IPS-NIHi7 (cell line): ENCODE data around the gene SHBG.
"Not testable (repeated sequence)": the region's sequence is repeated elsewhere in the genome, so short reads cannot be mapped to it uniquely, and the experiment has no call there.

Experiments
- DNase-seq: peaks from one replicate; pipeline ENCODE4 v3.0.0; 2012; ENCODE audit warnings: mixed read lengths; ENCODE audit errors: extremely low spot score

The SHBG gene

DNA sequence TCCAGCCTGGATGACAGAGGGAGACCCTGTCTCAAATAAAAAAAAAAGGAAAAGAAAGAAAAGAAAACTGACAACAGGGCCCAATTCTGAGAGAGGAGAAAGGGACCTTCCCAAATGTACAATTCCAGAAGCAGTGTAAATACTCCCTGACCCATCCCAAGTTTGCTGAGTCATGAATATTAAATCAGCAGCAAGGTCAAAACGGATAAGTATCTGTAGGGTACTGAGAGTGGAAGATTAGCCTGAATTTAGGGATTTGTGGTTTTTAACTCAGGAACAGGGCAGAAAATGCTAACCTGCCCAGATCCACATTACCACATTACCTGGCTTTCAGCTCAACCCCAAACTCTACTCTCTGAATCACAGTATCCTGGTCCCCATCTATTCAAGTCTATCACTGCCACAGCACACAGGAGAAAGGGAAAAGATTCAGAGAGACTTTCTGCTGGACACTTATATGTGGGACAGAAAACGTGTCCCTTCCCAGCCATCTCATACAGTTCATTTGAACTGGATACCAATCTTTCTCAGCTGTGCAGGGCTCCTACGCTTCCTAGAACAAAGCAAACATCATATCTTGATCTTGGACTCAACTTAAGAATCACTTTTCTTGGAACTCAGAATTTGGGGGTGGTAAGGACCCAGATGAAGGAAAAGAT lies 18.2 kb upstream of the SHBG start:
- no peak for DNase-seq

DNA sequence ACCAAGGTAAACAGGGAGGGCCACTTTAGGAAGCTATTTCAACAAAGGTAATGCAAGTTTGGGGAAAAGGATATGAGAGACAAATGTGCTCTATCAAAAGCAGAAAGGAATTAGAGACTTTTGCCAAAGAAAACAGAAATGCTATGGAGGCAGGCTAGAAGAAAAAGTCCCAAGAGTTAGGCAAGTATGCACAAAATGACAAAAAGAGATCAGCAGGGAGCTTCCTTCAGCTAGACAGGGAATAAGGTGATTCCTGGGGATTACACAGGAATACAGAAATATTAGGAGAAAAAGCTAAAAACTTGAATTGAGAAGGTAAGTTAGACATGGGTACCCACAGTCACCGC lies 17.7 kb upstream of the SHBG start:
- DNase-seq: no peak

DNA sequence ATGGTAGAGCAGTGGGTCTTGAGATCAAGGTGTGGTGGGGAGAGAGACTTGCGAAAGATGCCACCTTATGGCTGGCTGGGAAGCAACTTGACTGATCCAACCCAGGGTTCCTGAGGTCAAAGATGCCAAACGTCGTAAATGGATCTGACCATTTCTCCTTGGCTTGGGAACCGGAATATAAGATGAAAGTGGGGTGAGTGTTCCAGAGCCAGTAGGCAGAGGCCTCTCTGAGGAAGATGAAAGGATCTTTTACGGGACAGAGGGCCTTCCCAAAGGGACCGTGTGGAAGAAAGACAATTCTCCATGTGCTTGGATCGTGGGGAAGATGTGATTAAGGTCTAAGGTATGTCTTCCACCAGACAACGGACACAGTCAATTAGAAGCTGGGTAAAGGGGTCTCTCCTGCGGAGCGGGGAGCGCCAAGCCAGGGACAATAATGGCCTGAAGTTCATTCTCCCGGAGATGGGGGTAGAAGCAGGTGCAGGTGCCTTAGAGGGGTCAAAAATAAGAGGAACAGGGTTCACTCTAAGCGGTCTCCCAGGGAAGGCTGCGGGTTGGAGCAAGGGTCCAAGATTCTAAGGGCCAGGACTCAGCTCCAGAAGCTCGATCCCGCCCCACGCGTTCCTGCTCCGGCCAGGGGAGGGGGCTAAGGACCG lies 16.0 kb upstream of the SHBG start:
- no peak for DNase-seq

DNA sequence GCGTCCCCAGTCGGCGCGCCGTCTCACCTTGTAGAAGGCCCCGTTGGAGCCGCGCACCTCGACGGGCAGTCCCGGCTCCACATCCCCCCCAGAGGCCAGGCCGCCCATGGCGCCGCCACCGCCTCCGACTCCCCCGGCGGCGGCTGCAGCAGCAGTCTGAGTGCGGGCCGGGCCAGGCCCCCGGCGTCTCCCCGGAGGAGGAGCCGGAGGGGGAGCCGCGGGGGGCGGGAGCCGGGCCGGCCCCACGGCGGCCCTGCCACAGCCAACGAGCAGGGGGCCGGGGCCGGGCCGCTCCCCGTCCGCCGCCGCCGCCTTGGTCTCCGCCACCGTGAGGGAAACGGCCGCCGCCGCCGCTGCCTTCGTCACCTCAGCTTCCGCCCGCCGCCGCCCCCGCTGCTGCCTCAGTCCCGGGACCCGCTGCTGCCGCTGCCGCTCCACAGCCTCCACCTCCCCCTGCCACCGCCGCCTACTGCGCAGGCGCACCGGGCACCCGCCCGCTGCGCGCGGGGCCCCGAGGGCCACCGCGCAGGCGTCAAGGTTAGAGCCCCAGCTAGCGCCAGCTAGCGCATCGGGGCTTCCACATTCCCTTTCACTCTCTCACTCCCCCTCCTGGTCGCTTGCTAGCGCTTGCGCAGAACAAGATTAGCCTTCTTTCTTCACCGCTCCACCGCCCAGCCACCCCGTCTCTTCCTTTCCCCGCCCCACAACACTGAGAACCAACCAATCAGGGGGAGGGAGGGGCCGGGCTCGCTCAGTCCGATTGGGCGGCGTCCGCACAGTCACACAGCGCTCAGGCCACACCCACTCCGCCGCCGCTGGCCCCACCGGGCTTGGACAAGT lies 15.3 kb upstream of the SHBG start, which contains the start of gene FXR2:
TSS of gene FXR2 (minus strand) at position 473 of the 840 bp plus-strand sequence. CDS start at position 108, 365 bp downstream.
- DNase-seq: peak; percentile 98

DNA sequence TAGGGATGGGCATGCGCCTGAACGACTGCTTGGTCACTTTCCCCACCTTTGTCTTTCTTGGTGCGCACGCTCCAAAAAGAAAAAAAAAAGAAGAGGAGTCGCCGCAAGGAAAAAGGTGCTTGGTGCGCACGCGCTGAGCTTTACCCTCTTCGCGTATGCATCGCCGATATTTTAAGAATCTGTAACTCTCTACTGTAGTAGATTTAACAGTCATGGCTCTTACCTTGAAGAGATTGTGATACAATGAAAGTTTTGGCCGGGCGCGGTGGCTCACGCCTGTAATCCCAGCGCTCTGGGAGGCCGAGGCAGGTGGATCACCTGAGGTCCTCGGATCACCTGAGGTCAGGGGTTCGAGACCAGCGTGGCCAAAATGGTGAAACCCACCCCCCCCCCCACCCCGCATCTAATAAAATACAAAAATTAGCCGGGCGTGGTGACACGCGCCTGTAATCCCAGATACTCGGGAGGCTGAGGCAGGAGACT lies 14.6 kb upstream of the SHBG start:
- no peak for DNase-seq

DNA sequence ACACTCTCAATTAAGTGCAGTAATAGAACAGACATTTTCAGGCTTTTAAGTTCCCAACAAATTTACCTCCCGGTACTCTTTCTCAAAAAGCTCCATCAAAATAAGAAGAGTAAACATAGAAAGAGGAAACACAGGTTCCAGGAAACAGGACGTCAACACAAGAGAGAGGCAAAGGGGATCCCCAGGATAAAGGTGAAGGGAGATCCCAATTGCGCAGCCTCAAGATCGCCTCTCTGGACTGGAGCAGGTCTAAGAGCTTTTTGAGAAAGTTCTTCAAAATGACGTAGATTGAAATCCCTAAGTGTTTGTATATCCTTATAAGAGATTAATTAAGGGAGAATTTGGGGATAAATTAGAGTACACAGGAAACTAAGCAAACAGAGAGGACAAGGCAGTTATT lies 11.3 kb upstream of the SHBG start:
- DNase-seq: no peak

DNA sequence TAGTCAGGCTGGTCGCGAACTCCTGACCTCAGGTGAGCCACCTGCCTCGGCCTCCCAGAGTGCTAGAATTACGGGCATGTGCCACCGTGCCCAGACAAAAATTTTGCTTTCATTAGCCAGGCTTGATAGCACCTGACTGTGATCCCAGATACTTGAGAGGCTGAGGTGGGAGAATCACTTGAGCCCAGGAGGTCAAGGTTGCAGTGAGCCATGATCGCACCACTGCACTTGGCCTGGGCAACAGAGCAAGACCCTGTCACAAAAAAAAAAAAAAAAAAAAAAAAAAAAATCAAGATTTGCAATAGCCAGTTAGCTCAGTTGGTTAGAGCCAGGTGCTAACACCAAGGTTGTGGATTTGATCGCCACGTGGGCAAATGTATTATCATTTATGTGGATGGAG lies 9.1 kb upstream of the SHBG start:
- DNase-seq: no peak

DNA sequence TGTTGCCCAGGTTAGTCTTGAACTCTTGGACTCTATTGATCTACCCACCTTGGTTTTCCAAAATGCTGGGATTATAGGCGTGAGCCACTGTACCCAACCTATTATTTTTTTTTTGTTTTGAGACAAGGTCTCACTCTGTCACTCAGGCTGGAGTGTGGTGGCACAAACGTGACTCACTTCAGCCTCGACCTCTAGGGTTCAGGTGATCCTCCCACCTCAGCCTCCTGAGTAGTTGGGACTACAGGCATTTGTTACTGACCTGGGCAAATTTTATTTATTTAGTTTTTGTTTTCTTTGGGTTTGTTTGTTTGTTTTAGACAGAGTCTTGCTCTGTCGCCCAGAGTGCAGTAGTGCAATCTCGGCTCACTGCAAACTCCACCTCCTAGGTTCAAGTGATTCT lies 6.3 kb upstream of the SHBG start:
- DNase-seq: no peak

DNA sequence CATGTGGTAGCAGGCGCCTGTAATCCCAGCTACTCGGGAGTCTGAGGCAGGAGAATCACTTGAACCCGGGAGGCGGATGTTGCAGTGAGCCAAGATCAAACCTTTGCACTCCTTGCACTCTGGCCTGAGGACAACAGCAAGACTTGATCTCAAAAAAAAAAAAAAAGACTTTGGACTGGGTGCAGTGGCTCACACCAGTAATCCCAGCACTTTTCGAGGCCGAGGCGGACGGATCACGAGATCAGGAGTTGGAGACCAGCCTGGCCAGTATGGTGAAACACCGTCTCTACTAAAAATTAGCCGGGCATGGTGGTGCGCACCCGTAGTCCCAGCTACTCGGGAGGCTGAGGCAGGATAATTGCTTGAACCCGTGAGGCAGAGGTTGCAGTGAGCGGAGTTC lies 4.2 kb upstream of the SHBG start:
- DNase-seq: not testable (repeated sequence)

DNA sequence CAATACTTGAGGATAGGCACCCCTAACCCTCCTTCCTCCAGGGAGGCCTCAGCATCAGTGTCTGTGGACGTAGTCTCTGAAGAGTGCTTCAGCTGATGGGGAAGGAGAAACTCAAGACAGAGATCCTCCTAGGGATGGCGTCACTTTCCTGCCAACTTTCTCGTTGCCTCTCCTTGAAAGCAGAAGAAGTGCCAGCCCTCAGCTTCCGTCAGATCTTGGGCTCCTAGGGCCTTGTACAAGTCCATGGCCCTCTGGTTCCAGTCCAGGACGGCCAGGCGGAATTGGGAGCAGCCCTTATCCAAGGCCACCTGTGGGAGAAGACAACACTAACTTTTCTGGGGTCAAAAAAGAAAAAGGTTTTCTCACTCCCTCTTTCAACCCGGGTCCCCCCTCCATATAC lies 3.6 kb upstream of the SHBG start:
- no peak for DNase-seq

DNA sequence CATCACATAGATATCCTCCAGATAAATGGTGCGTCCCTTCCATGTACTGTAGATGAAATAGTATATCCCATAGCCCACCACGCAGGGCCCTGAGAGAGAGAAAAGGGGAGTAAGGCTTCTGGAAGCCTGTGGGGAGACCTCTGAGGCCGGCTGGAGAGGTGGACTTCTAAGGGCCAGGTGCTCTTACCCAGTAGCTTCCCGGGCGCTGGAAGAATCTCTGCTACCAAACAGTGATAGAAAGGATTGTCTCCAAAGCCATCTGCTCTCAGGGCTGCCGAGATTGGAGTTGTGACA lies 3.0 kb upstream of the SHBG start:
- DNase-seq: no peak

DNA sequence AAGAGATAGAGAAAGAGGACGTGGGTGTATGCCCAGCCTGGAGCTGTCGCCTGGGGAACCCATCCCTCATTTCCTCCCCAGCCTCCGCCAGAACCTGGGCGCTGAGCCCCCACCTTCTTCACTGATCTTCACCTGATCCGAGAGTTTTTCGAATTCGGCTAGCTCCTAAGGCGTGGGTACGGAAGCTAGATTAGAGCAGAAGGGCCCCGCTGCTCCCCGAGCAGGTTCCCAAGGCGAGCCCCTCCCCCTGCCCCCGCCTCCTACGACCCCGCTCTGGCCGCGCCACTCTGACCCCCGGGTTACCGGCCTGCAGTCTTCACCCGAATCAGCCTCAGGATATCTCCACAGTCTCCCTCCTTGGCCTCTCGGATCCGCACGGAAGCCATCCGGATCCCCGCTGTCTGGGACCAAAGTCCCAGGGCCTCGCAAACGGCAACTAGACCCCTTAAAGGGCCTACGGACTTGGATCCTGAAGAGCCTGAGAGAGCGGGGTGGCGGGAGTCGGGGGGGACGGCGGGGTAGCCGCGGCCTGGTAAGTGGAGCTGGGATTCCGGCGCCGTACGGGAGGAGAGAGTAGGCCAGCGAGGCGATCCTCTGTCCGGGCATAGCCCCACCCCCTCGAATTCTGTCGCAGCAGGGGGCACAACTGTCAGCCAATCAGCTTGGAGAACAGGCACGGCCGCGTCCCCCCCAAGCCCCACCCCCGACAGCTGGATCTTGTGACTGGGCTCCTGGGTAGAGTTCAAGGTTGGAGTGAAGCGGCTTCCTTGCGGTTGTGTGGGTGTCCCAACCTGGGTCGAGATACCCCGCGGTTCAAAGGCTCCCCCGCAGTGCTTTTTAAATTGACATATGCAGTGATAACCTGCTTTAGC lies 2.4 kb upstream of the SHBG start, which contains the start of gene SAT2:
TSS of gene SAT2 (minus strand) at position 572 of the 872 bp plus-strand sequence. CDS start at position 386, 186 bp downstream.
- DNase-seq: peak; percentile 98

DNA sequence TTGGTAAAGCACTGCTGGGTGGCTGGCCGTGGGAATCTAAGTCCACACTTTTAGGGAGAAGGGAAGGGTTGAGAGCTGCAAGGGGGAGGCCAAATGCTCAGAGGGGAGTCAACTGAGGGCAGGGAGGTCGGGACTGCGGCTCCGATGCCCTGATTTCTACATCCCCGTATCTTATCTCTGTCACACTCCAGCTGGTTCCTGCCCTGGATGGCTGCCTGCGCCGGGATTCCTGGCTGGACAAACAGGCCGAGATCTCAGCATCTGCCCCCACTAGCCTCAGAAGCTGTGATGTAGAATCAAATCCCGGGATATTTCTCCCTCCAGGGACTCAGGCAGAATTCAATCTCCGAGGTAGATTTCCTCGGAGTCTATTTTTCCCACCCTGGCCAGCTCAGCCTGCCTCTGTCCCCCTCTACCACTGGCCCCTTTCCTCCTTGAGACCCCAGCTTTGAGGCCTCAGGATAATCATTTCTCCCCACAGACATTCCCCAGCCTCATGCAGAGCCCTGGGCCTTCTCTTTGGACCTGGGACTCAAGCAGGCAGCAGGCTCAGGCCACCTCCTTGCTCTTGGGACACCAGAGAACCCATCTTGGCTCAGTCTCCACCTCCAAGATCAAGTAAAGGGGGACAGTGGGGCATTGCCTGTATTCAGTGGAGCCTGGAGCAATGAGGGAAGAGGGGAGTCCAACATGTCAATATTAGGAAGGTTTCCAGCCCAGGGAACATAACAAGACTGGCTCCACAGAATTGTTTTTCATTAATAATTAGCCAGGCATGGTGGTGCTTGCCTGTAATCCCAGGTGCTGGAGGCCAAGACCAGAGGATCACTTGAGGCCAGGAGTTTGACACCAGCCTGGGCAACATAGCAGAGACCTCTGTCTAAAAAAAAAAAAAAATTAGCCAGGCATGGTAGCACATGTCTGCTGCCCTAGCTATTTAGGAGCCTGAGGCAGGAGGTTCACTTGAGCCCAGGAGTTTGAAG lies 1.8 kb downstream of the SHBG start:
- DNase-seq: no peak

DNA sequence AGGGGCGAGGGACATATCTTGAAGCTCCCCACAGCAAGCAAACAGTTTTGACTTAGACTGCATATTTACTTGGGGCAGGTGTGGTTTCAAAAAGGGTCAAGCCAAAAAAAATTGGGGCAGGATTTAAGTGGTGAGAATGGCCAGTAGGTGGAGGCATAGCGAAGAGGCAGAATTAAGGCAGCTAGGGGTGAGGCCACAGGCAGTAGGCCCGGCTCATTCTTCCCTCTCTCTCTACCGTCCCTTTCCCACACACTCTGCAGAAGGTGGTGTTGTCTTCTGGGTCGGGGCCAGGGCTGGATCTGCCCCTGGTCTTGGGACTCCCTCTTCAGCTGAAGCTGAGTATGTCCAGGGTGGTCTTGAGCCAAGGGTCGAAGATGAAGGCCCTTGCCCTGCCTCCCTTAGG lies 2.6 kb downstream of the SHBG start:
- DNase-seq: peak; percentile 76

DNA sequence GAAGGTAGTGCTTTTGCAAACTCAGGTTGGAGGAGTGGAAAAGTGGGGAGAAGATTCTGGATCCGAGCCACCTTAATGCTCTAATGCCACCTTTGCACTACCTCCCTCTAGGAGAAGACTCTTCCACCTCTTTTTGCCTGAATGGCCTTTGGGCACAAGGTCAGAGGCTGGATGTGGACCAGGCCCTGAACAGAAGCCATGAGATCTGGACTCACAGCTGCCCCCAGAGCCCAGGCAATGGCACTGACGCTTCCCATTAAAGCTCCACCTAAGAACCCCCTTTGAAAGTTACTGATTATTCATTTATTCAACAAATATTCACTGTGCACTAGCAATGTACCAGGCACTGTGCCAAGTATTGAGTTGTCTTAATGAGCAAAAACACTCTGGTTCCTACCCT lies 3.2 kb downstream of the SHBG start:
- no peak for DNase-seq

DNA sequence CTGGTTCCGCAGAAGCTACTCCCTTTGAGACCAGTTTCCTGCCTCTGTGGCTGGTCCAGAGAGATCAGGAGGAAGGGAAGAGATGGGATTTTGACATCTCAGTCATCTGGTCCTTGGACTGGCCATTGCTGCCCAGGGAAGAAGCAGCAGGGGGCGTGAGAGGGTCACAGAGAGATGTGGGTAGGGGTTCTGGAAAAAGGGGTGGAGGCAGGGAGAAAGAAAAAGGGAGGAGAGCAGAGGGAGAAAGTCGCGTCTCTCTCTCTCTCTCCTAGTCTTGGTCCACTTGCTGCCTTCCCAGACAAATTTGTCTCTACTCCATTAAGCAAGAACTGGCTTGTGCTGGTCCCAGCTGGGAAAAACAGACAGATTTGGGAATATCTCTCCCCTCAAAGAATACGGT lies 4.4 kb downstream of the SHBG start:
- DNase-seq: peak; percentile 85

DNA sequence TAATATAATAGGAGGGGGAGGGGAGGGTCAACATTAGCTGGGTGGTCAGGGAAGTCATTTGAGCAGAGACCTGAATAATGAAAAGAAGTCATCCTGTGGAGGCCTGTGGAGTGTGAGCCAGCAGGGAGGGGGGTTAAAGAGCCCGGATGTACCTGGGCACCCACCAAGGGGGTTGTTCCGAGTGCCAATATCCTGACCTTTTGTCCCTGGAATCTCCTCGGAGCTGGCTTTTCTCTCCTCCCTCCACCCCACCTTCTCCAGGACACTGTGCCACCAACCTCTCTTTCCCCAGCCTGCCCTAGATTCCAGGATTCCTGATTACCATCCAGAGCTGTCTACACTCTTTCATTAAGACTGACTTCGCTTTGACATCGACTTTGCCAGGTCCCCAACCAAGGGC lies 6.2 kb downstream of the SHBG start:
- DNase-seq: peak; percentile 11

DNA sequence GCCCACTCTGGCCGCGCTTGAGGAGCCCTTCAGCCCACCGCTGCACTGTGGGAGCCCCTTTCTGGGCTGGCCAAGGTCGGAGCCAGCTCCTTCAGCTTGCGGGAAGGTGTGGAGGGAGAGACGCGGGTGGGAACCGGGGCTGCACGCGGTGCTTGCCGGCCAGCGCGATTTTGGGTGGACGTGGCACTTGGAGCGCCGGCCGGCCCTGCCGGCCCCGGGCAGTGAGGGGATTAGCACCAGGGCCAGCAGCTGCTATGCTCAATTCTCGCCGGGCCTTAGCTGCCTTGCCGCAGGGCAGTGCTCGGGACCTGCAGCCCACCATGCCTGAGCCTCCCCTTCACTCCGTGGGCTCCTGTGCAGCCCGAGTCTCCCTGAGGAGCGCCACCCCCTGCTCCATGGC lies 10.8 kb downstream of the SHBG start:
- DNase-seq: no peak

DNA sequence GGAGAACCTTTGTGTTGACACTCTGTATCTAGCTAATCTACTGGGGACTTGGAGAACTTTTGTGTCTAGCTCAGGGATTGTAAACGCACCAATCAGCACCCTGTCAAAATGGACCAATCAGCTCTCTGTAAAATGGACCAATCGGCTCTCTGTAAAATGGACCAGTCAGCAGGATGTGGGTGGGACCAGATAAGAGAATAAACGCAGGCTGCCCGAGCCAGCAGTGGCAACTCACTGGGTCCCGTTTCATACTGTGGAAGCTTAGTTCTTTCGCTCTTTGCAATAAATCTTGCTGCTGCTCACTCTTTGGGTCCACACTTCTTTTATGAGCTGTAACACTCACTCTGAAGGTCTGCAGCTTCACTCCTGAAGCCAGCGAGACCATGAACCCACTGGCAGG lies 11.7 kb downstream of the SHBG start:
- DNase-seq: not testable (repeated sequence)

DNA sequence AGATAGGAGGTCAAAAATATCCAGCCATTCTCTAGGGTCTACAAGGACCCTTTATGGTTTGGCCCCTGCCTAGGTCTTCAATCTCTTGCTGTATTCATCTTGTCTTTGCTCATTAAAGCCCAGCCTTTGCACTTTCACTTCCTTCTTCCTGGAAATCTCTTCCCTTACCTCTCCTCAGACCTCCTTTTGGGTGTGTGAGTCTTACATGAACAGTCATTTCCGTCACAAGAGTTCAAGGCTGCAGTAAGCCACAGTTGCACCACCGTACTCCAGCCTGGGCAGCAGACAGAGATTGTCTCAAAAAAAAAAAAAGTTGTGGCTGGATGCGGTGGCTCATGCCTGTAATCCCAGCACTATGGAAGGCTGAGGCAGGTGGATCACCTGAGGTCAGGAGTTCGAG lies 14.8 kb downstream of the SHBG start:
- DNase-seq: no peak

DNA sequence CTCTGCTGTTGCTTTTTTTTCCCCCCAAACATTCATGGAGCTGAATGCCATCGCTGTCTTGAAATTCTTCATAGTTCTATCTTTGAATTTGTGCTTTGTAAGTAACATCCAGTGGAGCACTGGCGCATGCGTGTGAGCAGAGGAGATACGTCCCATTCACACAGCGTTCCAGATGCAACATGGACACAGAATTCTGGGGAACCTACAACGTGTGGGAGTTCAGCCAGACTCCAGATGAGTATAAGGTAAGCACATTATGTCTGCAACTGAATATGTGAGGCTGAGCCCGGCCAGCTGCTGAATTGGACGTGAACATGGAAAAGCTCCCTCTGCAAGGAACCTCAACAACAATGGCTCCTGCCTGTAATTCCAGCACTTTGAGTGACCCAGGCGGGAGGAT lies 16.5 kb downstream of the SHBG start:
- DNase-seq: no peak
